ENCODE data around the gene CDKN2C.

Gene CDKN2C

GRCh38 chr1:50967416-50968157 lies 2.5 kb upstream of the CDKN2C start:
- WGBS (ENCODE audit: extremely low coverage, insufficient coverage, low lambda C conversion rate) = no CpG with 5 or more reads among the region's 17 CpGs
- H3K36me3 ChIP-seq (ENCODE audit: control insufficient read depth, insufficient read depth, low read length) = no peaks in the 10 kb centered on the region
- H3K23ac ChIP-seq (ENCODE audit: low read length) = no peak overlapping the region
- no peak overlapping the region for H3K9ac ChIP-seq (ENCODE audit: low read length)
- no peaks in the 10 kb centered on the region for H3K79me1 ChIP-seq (ENCODE audit: low read length)
- no peak overlapping the region for H4K5ac ChIP-seq (ENCODE audit: low read length)
- DNase-seq = no peak
- no peak overlapping the region for H3K4ac ChIP-seq (ENCODE audit: low read depth, low read length)
- H3K27ac ChIP-seq (ENCODE audit: low read depth, low read length) = no peak overlapping the region
- no peak overlapping the region for H2BK120ac ChIP-seq (ENCODE audit: low read depth, low read length)
- H3K27me3 ChIP-seq (ENCODE audit: insufficient read depth, low read length, poor library complexity) = peaks cover 11% of the 10 kb centered on the region
- H4K8ac ChIP-seq (ENCODE audit: low read depth, low read length) = no peak overlapping the region
- no peak overlapping the region for H2BK5ac ChIP-seq (ENCODE audit: low read length)
- no peak overlapping the region for H2AK5ac ChIP-seq (ENCODE audit: low read length)
- no peak overlapping the region for H3K56ac ChIP-seq (ENCODE audit: low read length)
- no peaks in the 10 kb centered on the region for H3K4me1 ChIP-seq (ENCODE audit: control insufficient read depth, low read depth, low read length)
- H2BK15ac ChIP-seq (replicated peaks; ENCODE audit: low read depth) = no peak overlapping the region
- no peak overlapping the region for H3K18ac ChIP-seq (ENCODE audit: low read length)
- H3K79me2 ChIP-seq (ENCODE audit: control insufficient read depth, insufficient read depth, low read length) = no peaks in the 10 kb centered on the region
- H3K4me3 ChIP-seq (ENCODE audit: low read length) = no peak overlapping the region
- no peak overlapping the region for H3K4me2 ChIP-seq (ENCODE audit: low read length)

GRCh38 chr1:50968158-50968820 lies 1.8 kb upstream of the CDKN2C start:
- peak overlapping the region; percentile 71 for H3K9ac ChIP-seq (ENCODE audit: low read length)
- peak; percentile 89 for DNase-seq
- H2AK5ac ChIP-seq (ENCODE audit: low read length) = no peak overlapping the region
- H4K8ac ChIP-seq (ENCODE audit: low read depth, low read length) = no peak overlapping the region
- no peak overlapping the region for H3K18ac ChIP-seq (ENCODE audit: low read length)
- H3K4ac ChIP-seq (ENCODE audit: low read depth, low read length) = no peak overlapping the region
- peak overlapping the region; percentile 97 for H3K4me2 ChIP-seq (ENCODE audit: low read length)
- H3K27me3 ChIP-seq (ENCODE audit: insufficient read depth, low read length, poor library complexity) = peaks cover 11% of the 10 kb centered on the region
- H3K23ac ChIP-seq (ENCODE audit: low read length) = no peak overlapping the region
- no peak overlapping the region for H4K5ac ChIP-seq (ENCODE audit: low read length)
- no peaks in the 10 kb centered on the region for H3K36me3 ChIP-seq (ENCODE audit: control insufficient read depth, insufficient read depth, low read length)
- no peak overlapping the region for H2BK15ac ChIP-seq (replicated peaks; ENCODE audit: low read depth)
- H3K79me2 ChIP-seq (ENCODE audit: control insufficient read depth, insufficient read depth, low read length) = no peaks in the 10 kb centered on the region
- peak overlapping the region; percentile 79 for H3K56ac ChIP-seq (ENCODE audit: low read length)
- H3K4me3 ChIP-seq (ENCODE audit: low read length) = peak overlapping the region; percentile 50
- no peaks in the 10 kb centered on the region for H3K4me1 ChIP-seq (ENCODE audit: control insufficient read depth, low read depth, low read length)
- WGBS (ENCODE audit: extremely low coverage, insufficient coverage, low lambda C conversion rate) = no CpG with 5 or more reads among the region's 70 CpGs
- H2BK5ac ChIP-seq (ENCODE audit: low read length) = no peak overlapping the region
- H3K79me1 ChIP-seq (ENCODE audit: low read length) = no peaks in the 10 kb centered on the region
- H3K27ac ChIP-seq (ENCODE audit: low read depth, low read length) = peak overlapping the region; percentile 9
- H2BK120ac ChIP-seq (ENCODE audit: low read depth, low read length) = no peak overlapping the region

GRCh38 chr1:50968821-50969610 lies 1.0 kb upstream of the CDKN2C start:
- H3K56ac ChIP-seq (ENCODE audit: low read length) = peak overlapping the region; percentile 77
- no peaks in the 10 kb centered on the region for H3K36me3 ChIP-seq (ENCODE audit: control insufficient read depth, insufficient read depth, low read length)
- no peak overlapping the region for H3K4ac ChIP-seq (ENCODE audit: low read depth, low read length)
- no CpG with 5 or more reads among the region's 65 CpGs for WGBS (ENCODE audit: extremely low coverage, insufficient coverage, low lambda C conversion rate)
- DNase-seq = peak; percentile 40
- H2BK5ac ChIP-seq (ENCODE audit: low read length) = no peak overlapping the region
- H2BK120ac ChIP-seq (ENCODE audit: low read depth, low read length) = no peak overlapping the region
- H4K8ac ChIP-seq (ENCODE audit: low read depth, low read length) = no peak overlapping the region
- peak overlapping the region; percentile 50 for H3K4me3 ChIP-seq (ENCODE audit: low read length)
- no peak overlapping the region for H3K27ac ChIP-seq (ENCODE audit: low read depth, low read length)
- H3K18ac ChIP-seq (ENCODE audit: low read length) = no peak overlapping the region
- H3K79me1 ChIP-seq (ENCODE audit: low read length) = no peaks in the 10 kb centered on the region
- H4K5ac ChIP-seq (ENCODE audit: low read length) = no peak overlapping the region
- H2BK15ac ChIP-seq (replicated peaks; ENCODE audit: low read depth) = no peak overlapping the region
- H2AK5ac ChIP-seq (ENCODE audit: low read length) = no peak overlapping the region
- H3K79me2 ChIP-seq (ENCODE audit: control insufficient read depth, insufficient read depth, low read length) = no peaks in the 10 kb centered on the region
- H3K27me3 ChIP-seq (ENCODE audit: insufficient read depth, low read length, poor library complexity) = peaks cover 17% of the 10 kb centered on the region
- no peaks in the 10 kb centered on the region for H3K4me1 ChIP-seq (ENCODE audit: control insufficient read depth, low read depth, low read length)
- no peak overlapping the region for H3K23ac ChIP-seq (ENCODE audit: low read length)
- peak overlapping the region; percentile 66 for H3K9ac ChIP-seq (ENCODE audit: low read length)
- peak overlapping the region; percentile 97 for H3K4me2 ChIP-seq (ENCODE audit: low read length)

- no peak overlapping the region for H2AK5ac ChIP-seq (ENCODE audit: low read length)
- no peaks in the 10 kb centered on the region for H3K36me3 ChIP-seq (ENCODE audit: control insufficient read depth, insufficient read depth, low read length)
- H3K4ac ChIP-seq (ENCODE audit: low read depth, low read length) = no peak overlapping the region
- no peak overlapping the region for H3K56ac ChIP-seq (ENCODE audit: low read length)
- no peak overlapping the region for H3K18ac ChIP-seq (ENCODE audit: low read length)
- H3K9ac ChIP-seq (ENCODE audit: low read length) = no peak overlapping the region
- H2BK15ac ChIP-seq (replicated peaks; ENCODE audit: low read depth) = no peak overlapping the region
- no CpG with 5 or more reads among the region's 6 CpGs for WGBS (ENCODE audit: extremely low coverage, insufficient coverage, low lambda C conversion rate)
- H3K79me2 ChIP-seq (ENCODE audit: control insufficient read depth, insufficient read depth, low read length) = no peaks in the 10 kb centered on the region
- H4K8ac ChIP-seq (ENCODE audit: low read depth, low read length) = no peak overlapping the region
- DNase-seq = no peak
- H3K27ac ChIP-seq (ENCODE audit: low read depth, low read length) = no peak overlapping the region
- H3K4me3 ChIP-seq (ENCODE audit: low read length) = no peak overlapping the region
- H3K4me2 ChIP-seq (ENCODE audit: low read length) = no peak overlapping the region
- no peaks in the 10 kb centered on the region for H3K79me1 ChIP-seq (ENCODE audit: low read length)
- no peak overlapping the region for H2BK120ac ChIP-seq (ENCODE audit: low read depth, low read length)
- H4K5ac ChIP-seq (ENCODE audit: low read length) = no peak overlapping the region
- H3K27me3 ChIP-seq (ENCODE audit: insufficient read depth, low read length, poor library complexity) = peaks cover 20% of the 10 kb centered on the region
- no peaks in the 10 kb centered on the region for H3K4me1 ChIP-seq (ENCODE audit: control insufficient read depth, low read depth, low read length)
- no peak overlapping the region for H2BK5ac ChIP-seq (ENCODE audit: low read length)
- no peak overlapping the region for H3K23ac ChIP-seq (ENCODE audit: low read length)
These were observed 453 bp downstream of the CDKN2C start for GRCh38 chr1:50970509-50970887.

- Histone ChIP-seq H3K4me3 (ENCODE audit: low read length) (no peak overlapping the region), H2BK120ac (ENCODE audit: low read depth, low read length) (no peak overlapping the region), H3K56ac (ENCODE audit: low read length) (no peak overlapping the region), H4K5ac (ENCODE audit: low read length) (no peak overlapping the region), H3K79me2 (ENCODE audit: control insufficient read depth, insufficient read depth, low read length) (no peaks in the 10 kb centered on the region), H3K9ac (ENCODE audit: low read length) (no peak overlapping the region), H3K79me1 (ENCODE audit: low read length) (no peaks in the 10 kb centered on the region), H3K23ac (ENCODE audit: low read length) (no peak overlapping the region), H3K4ac (ENCODE audit: low read depth, low read length) (no peak overlapping the region), H3K36me3 (ENCODE audit: control insufficient read depth, insufficient read depth, low read length) (no peaks in the 10 kb centered on the region), H4K8ac (ENCODE audit: low read depth, low read length) (no peak overlapping the region), H3K27ac (ENCODE audit: low read depth, low read length) (no peak overlapping the region), H2BK5ac (ENCODE audit: low read length) (no peak overlapping the region), H3K27me3 (ENCODE audit: insufficient read depth, low read length, poor library complexity) (peaks cover 22% of the 10 kb centered on the region), H3K4me1 (ENCODE audit: control insufficient read depth, low read depth, low read length) (no peaks in the 10 kb centered on the region), H2AK5ac (ENCODE audit: low read length) (no peak overlapping the region), H2BK15ac (replicated peaks; ENCODE audit: low read depth) (no peak overlapping the region), H3K4me2 (ENCODE audit: low read length) (no peak overlapping the region), H3K18ac (ENCODE audit: low read length) (no peak overlapping the region)
- WGBS (ENCODE audit: extremely low coverage, insufficient coverage, low lambda C conversion rate) = no CpG with 5 or more reads among the region's 7 CpGs
- DNase-seq = no peak
These were observed 1.0 kb downstream of the CDKN2C start for GRCh38 chr1:50970931-50971582.
